Panc1 (cell line): ENCODE results near the gene TRAPPC14. TPM values are rescaled to one million over a fixed set of nuclear protein-coding genes. Genes with fewer than 3 reads are reported as not detected.
"Not testable (repeated sequence)": the region's sequence is repeated elsewhere in the genome, so short reads cannot be mapped to it uniquely, and the experiment has no call there.

ENCODE experiments used
- ATAC-seq: fragments of 200-7000 bp; cut with Tn5 transposase; 2 replicates; pipeline ENCODE4 v1.9.1; 2020; ENCODE audit warnings: mild to moderate bottlenecking, moderate library complexity
- BruUV-seq: library from RNA; stranded (reverse); fragments of 400-500 nt; replicated peaks from 2 replicates; lab custom pipeline; 2021; lab: Mats Ljungman, UMichigan
- CTCF ChIA-PET: fragments of 300-600 bp; sonication (Branson Sonifier 250); formaldehyde crosslinking; loops from one replicate; lab custom pipeline; 2022; ENCODE audit warnings: antibody characterized with exemption; lab: Charles Lee
- POLR2A ChIA-PET: fragments of 300-600 bp; sonication (Branson Sonifier 250); formaldehyde crosslinking; loops from one replicate; lab custom pipeline; 2022; ENCODE audit warnings: antibody characterized with exemption; lab: Charles Lee
- DNase-seq: peaks from one replicate; pipeline ENCODE4 v3.0.0-alpha.2; 2010; ENCODE audit warnings: low read depth, low spot score
- H3K27ac ChIP-seq: 2 replicates; pipeline ENCODE4 v1.5.1; 2011; ENCODE audit warnings: mild to moderate bottlenecking, low read length, inconsistent platforms
- H3K27me3 ChIP-seq: fragments of 200-500 bp; sonication (Bioruptor generic); 2 replicates; pipeline ENCODE4 v1.6.0; 2014; ENCODE audit warnings: low read length, inconsistent platforms; ENCODE audit not compliant: control insufficient read depth, insufficient read depth
- H3K36me3 ChIP-seq: fragments of 200-500 bp; sonication (Bioruptor generic); 2 replicates; pipeline ENCODE4 v1.5.1; 2014; ENCODE audit warnings: inconsistent platforms, mild to moderate bottlenecking, low read length, moderate library complexity; ENCODE audit not compliant: control insufficient read depth, insufficient read depth
- H3K4me1 ChIP-seq: 2 replicates; pipeline ENCODE4 v1.5.1; 2011; ENCODE audit warnings: inconsistent platforms, mild to moderate bottlenecking, low read length, moderate library complexity; ENCODE audit not compliant: control insufficient read depth, insufficient read depth
- H3K4me3 ChIP-seq, 2 experiments: 2 replicates each; pipeline ENCODE4 v1.5.1; 2011 to 2012; ENCODE audit warnings: low read depth in 2 of 2, low read length in 2 of 2, mild to moderate bottlenecking in 2 of 2, inconsistent platforms in 1 of 2, moderate library complexity in 1 of 2
- H3K9me3 ChIP-seq: fragments of 200-500 bp; sonication (Bioruptor generic); 2 replicates; pipeline ENCODE4 v1.5.1; 2014; ENCODE audit warnings: low read depth, mild to moderate bottlenecking, inconsistent platforms, low read length, moderate library complexity; ENCODE audit not compliant: control insufficient read depth, insufficient read depth
- POLR2AphosphoS5 ChIP-seq: IDR thresholded peaks from 2 replicates; pipeline ENCODE4 v1.6.1; 2012; ENCODE audit warnings: mild to moderate bottlenecking, low read depth, low read length, moderate library complexity
- SIN3A ChIP-seq: IDR thresholded peaks from 2 replicates; pipeline ENCODE4 v1.6.1; 2012; ENCODE audit warnings: low read depth, mild to moderate bottlenecking, low read length, moderate library complexity, borderline replicate concordance; ENCODE audit not compliant: insufficient read depth
- TCF7L2 ChIP-seq: IDR thresholded peaks from 2 replicates; pipeline ENCODE4 v1.6.1; 2011; ENCODE audit warnings: mild to moderate bottlenecking, low read depth, low read length, inconsistent platforms
- in situ Hi-C: cut with HindIII; loops from 2 replicates; pipeline ENCODE4 v1.10.0; 2016; ENCODE audit warnings: low sequenced_read_pairs, low pct_unique_long_range_greater_than_20kb
- intact Hi-C: fragments of 100-400 bp; cut with micrococcal nuclease; formaldehyde crosslinking; loops from one replicate; pipeline ENCODE4 v1.10.0; 2022; ENCODE audit not compliant: unreplicated experiment
- total RNA-seq: library from RNA; stranded (reverse); gene quantifications from one replicate; pipeline ENCODE4 v1.2.1, GENCODE V29; 2021; ENCODE audit not compliant: unreplicated experiment
- TF ChIP-seq, protein P1 (sequence below): fragments of 450-650 bp; IDR thresholded peaks from 2 replicates; pipeline ENCODE4 v1.5.1; 2017; ENCODE audit warnings: mild to moderate bottlenecking
- TF ChIP-seq, protein P2 (sequence below), 2 experiments: IDR thresholded peaks; 2 replicates each; pipeline ENCODE4 v1.6.1; 2011 to 2012; ENCODE audit warnings: low read depth in 2 of 2, control low read depth in 1 of 2, low read length in 1 of 2, mild to moderate bottlenecking in 1 of 2, moderate library complexity in 1 of 2; ENCODE audit not compliant: insufficient read depth in 1 of 2

Gene TRAPPC14
- total RNA-seq, 1 experiment from 2014 or later = 33.2 TPM

- 0 out of 2 replicates have a peak, but pooled peaks cover 10% of the 10 kb centered on the region for H3K27me3 ChIP-seq
- no TSS peak for BruUV-seq
- ChIA-PET CTCF (no interaction called here), POLR2A (no interaction called here)
- no peak overlapping the region for H3K27ac ChIP-seq
- no peaks in the 10 kb centered on the region for H3K36me3 ChIP-seq
- ATAC-seq (no peak), DNase-seq (no peak)
- H3K4me3 ChIP-seq = no peak overlapping the region
- in situ Hi-C loops (no loop called here), intact Hi-C loops (no loop called here)
- no peaks in the 10 kb centered on the region for H3K9me3 ChIP-seq
- no peaks in the 10 kb centered on the region; the same call in 1 of the 2 replicates for H3K4me1 ChIP-seq
- TF ChIP-seq, protein P1, sequence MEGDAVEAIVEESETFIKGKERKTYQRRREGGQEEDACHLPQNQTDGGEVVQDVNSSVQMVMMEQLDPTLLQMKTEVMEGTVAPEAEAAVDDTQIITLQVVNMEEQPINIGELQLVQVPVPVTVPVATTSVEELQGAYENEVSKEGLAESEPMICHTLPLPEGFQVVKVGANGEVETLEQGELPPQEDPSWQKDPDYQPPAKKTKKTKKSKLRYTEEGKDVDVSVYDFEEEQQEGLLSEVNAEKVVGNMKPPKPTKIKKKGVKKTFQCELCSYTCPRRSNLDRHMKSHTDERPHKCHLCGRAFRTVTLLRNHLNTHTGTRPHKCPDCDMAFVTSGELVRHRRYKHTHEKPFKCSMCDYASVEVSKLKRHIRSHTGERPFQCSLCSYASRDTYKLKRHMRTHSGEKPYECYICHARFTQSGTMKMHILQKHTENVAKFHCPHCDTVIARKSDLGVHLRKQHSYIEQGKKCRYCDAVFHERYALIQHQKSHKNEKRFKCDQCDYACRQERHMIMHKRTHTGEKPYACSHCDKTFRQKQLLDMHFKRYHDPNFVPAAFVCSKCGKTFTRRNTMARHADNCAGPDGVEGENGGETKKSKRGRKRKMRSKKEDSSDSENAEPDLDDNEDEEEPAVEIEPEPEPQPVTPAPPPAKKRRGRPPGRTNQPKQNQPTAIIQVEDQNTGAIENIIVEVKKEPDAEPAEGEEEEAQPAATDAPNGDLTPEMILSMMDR = no peak
- TF ChIP-seq TCF7L2 (no peak), SIN3A (no peak)
- TF ChIP-seq, protein P2, sequence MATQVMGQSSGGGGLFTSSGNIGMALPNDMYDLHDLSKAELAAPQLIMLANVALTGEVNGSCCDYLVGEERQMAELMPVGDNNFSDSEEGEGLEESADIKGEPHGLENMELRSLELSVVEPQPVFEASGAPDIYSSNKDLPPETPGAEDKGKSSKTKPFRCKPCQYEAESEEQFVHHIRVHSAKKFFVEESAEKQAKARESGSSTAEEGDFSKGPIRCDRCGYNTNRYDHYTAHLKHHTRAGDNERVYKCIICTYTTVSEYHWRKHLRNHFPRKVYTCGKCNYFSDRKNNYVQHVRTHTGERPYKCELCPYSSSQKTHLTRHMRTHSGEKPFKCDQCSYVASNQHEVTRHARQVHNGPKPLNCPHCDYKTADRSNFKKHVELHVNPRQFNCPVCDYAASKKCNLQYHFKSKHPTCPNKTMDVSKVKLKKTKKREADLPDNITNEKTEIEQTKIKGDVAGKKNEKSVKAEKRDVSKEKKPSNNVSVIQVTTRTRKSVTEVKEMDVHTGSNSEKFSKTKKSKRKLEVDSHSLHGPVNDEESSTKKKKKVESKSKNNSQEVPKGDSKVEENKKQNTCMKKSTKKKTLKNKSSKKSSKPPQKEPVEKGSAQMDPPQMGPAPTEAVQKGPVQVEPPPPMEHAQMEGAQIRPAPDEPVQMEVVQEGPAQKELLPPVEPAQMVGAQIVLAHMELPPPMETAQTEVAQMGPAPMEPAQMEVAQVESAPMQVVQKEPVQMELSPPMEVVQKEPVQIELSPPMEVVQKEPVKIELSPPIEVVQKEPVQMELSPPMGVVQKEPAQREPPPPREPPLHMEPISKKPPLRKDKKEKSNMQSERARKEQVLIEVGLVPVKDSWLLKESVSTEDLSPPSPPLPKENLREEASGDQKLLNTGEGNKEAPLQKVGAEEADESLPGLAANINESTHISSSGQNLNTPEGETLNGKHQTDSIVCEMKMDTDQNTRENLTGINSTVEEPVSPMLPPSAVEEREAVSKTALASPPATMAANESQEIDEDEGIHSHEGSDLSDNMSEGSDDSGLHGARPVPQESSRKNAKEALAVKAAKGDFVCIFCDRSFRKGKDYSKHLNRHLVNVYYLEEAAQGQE (IDR thresholded peaks at IDR 0.05; ENCODE audit: insufficient read depth in 1 of 2, low read depth in 2 of 2, low read length in 1 of 2) = no peak
Measured at GRCh38 chr7:100200693-100201092, 42.2 kb upstream of the TRAPPC14 start.

DNA sequence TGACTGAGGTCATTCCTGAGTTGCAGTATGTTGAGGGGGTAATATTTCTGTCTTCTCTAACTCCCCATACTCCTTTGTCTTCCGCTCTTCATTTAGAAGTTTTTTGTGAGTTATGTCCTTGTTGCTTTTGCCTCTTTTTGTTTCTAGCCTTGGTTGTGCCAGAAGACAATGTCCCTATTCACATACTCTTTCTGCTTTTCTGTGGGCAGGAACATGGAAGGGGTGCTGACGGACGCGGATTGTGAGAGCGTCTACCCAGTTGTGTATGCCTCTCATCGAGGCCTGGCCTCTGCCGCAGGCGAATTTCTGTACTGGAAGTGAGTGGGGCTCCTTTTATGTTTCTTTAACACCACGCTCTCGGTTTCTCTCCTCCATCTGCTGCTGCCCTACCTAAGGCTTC is 39.7 kb upstream of the TRAPPC14 start:
- Histone ChIP-seq H3K9me3 (no peaks in the 10 kb centered on the region), H3K27ac (no peak overlapping the region), H3K27me3 (0 out of 2 replicates have a peak, but pooled peaks cover 10% of the 10 kb centered on the region), H3K4me1 (no peaks in the 10 kb centered on the region; the same call in 1 of the 2 replicates), H3K4me3 (no peak overlapping the region), H3K36me3 (no peaks in the 10 kb centered on the region)
- in situ Hi-C loops = no loop called here
- BruUV-seq = no TSS peak
- CTCF ChIA-PET = no interaction called here
- no peak for ATAC-seq
- TF ChIP-seq, protein P2 (IDR thresholded peaks at IDR 0.05; ENCODE audit: insufficient read depth in 1 of 2, low read depth in 2 of 2, low read length in 1 of 2) = no peak
- no peak for TF ChIP-seq SIN3A
- TF ChIP-seq TCF7L2 = no peak
- TF ChIP-seq, protein P1 = no peak
- TF ChIP-seq POLR2AphosphoS5 = no peak
- DNase-seq = no peak
- intact Hi-C loops = no loop called here
- POLR2A ChIA-PET = no interaction called here

DNA sequence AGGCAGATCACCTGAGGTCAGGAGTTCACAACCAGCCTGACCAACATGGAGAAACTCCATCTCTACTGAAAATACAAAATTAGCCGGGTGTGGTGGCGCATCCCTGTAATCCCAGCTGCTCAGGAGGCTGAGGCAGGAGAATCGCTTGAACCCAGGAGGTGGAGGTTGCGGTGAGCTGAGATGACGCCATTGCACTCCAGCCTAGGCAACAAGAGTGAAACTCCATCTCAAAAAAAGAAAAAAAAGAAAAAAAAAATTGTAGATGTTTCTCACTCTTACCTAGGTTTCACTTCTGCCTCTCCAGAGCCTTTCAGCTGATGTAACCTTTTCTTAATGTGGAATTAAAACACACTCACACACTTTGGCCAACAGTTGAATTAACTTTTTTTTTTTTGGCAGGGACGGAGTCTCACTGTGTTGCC is 37.4 kb upstream of the TRAPPC14 start:
- H3K4me1 ChIP-seq, H3K27me3 ChIP-seq, DNase-seq, in situ Hi-C loops, intact Hi-C loops, H3K27ac ChIP-seq, ATAC-seq, BruUV-seq, H3K9me3 ChIP-seq, H3K4me3 ChIP-seq, H3K36me3 ChIP-seq, POLR2A ChIA-PET: not testable (repeated sequence)
- CTCF ChIA-PET = interaction anchor here (0.5 kb wide), 1 partner anchor 21 kb away, joined by 3 read pairs; no protein-coding TSS in a partner anchor
